ENCODE measurements around the gene CDRT4. TPM values are rescaled to one million over a fixed set of nuclear protein-coding genes. Genes with fewer than 3 reads are reported as not detected.

Gene CDRT4
- total RNA-seq (ENCODE audit: low replicate concordance) = 2.9 TPM in 1 of 2 replicates, not detected in the other

GRCh38 chr17:15467592-15467991 lies at the start of gene CDRT4:
Gene CDRT4, minus strand, starts transcription at chr17:15467621. Its CDS starts 27,383 bp downstream, at chr17:15440238.
- no peak within 1 kb of the TSS for H3K4me3 ChIP-seq (ENCODE audit: low read depth, low read length)
- TF ChIP-seq CTCF (IDR thresholded peaks at IDR 0.05; ENCODE audit: insufficient read depth, low read length) = no peak
- DNase-seq (ENCODE audit: low read depth) = no peak

GRCh38 chr17:15516150-15516549 lies 48.7 kb upstream of the CDRT4 start:
- no peak overlapping the region for H3K4me3 ChIP-seq (ENCODE audit: low read depth, low read length)
- DNase-seq (ENCODE audit: low read depth) = no peak
- no peak for TF ChIP-seq CTCF (IDR thresholded peaks at IDR 0.05; ENCODE audit: insufficient read depth, low read length)

DNA sequence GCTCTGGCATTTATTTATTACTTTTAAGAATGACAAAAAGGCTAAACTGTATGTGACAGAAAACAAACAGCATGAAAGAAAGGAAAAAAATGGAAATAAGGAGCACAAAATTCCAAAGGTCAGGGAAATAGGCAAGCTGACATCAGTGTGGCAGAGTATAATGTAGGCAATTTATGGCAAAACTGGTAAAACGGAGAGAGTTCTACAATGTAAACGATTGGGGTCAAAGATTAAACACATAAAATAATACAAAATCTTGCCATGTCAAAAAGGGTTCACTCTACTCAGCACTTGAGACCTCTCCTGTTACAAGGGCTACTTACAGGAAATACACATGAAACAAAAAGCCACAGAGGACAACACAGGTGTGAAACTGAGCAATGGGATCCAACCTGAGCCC lies 47.0 kb upstream of the CDRT4 start:
- no peak overlapping the region for H3K4me3 ChIP-seq (ENCODE audit: low read depth, low read length)
- TF ChIP-seq CTCF (IDR thresholded peaks at IDR 0.05; ENCODE audit: insufficient read depth, low read length) = no peak
- DNase-seq (ENCODE audit: low read depth) = no peak

GRCh38 chr17:15513856-15514459 lies 46.5 kb upstream of the CDRT4 start:
- H3K4me3 ChIP-seq (ENCODE audit: low read depth, low read length) = no peak overlapping the region
- peak; percentile 10 for DNase-seq (ENCODE audit: low read depth)
- TF ChIP-seq CTCF (IDR thresholded peaks at IDR 0.05; ENCODE audit: insufficient read depth, low read length) = no peak

DNA sequence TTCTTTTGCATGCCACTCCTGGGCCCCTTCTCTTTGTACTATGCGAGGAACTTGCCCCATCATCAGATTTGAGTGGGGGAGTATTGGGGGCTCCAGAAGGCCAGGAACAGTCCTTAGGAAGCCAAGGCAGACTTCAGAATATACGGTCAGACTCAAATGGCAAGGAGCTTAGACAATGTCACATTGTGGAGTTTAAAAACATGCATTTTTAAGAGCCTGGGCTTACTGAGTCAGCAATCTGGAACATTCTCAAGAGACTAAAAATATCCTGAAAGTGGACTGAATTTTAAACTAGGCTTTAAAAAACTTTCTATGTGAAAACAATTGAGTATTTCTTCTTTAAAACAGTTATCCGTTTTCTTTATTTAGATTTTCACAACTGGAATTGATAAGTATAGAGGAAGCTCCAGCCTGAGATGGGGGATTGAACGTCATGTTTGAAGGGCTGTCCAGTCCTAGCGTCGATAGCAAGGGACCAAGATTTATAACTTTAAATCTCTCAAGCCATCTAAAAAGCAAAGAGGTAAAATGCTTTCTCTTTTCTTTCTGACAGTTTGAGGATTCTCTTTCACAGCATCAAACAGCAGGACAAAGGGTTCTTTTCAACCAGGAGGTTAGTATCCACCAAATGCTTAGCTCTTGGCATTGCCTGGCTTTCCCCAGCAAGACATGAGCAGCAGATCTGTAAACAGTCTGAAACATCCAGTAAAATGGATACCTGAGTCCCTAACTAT lies 45.8 kb upstream of the CDRT4 start:
- DNase-seq (ENCODE audit: low read depth) = peak; percentile 74
- TF ChIP-seq CTCF (IDR thresholded peaks at IDR 0.05; ENCODE audit: insufficient read depth, low read length) = no peak
- peak overlapping the region; percentile 9 for H3K4me3 ChIP-seq (ENCODE audit: low read depth, low read length)

DNA sequence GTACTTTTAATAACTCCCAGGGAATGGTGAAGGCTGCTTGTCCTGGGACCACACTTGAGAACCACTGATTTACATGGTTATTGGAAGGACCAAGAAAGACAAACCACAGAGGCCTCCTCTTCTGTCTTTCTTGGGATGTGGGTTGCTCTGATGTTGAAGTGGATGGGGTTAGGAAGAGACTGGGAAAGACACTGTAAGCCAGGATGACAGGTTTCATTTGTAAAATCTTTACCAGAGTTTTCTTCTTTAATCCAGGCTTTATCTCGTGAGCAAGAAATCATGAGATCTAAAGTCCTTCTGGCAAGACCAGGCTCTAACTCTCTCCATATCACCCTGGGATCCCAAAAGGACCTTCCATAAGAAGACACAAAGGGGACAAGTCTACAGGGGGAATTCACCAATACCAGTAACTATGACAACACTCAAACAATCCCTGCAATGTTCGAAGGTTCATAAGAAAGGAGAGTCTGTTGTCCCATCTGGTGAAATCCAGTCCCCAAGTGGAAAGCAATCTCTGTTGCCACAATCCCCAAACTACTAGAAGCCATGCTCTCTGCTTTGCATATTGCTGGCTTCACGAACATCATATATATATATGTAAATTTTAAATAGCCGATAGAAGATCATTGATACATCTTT lies 44.8 kb upstream of the CDRT4 start:
- DNase-seq (ENCODE audit: low read depth) = no peak
- TF ChIP-seq CTCF (IDR thresholded peaks at IDR 0.05; ENCODE audit: insufficient read depth, low read length) = no peak
- no peak overlapping the region for H3K4me3 ChIP-seq (ENCODE audit: low read depth, low read length)
